Loucy (cell line): Measurements from ENCODE around the gene PLEKHM2.

Experiments
- CTCF ChIP-seq: fragments of 200-600 bp; sonication (generic); conservative IDR thresholded peaks from 2 replicates; pipeline ENCODE4 v1.5.1; 2014; ENCODE audit warnings: mild to moderate bottlenecking, antibody characterized with exemption, low read length
- EZH2phosphoT487 ChIP-seq: fragments of 200-600 bp; IDR thresholded peaks from 2 replicates; pipeline ENCODE4 v1.6.1; 2018; ENCODE audit warnings: antibody characterized with exemption, mild to moderate bottlenecking, moderate library complexity, borderline replicate concordance

DNA sequence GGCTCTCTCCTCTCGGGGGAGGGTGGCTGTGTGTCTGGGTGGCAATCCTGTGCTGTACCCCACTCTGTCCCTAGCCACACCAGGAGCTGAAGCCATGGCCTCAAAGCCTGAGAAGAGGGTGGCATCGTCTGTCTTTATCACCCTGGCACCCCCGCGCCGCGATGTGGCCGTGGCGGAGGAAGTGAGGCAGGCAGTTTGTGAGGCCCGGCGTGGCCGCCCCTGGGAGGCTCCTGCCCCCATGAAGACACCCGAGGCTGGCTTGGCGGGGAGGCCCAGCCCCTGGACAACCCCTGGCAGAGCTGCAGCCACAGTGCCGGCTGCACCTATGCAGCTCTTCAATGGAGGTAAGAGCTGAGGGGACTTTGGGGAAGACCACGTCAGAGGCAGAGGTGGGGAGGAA lies 80.8 kb downstream of the PLEKHM2 start:
- TF ChIP-seq EZH2phosphoT487 (no peak), CTCF (no peak)
